MM.1S (cell line): Measurements from ENCODE around the gene PDE6B.

Experiments used
- DNase-seq: peaks from one replicate; pipeline ENCODE4 v3.0.0-alpha.2; 2015
- H2AFZ ChIP-seq: fragments of 300-600 bp; sonication (generic); 2 replicates; pipeline ENCODE4 v1.6.0; 2016; ENCODE audit warnings: antibody characterized with exemption, low read length
- H3F3A ChIP-seq: fragments of 300-600 bp; sonication (generic); 2 replicates; pipeline ENCODE4 v1.6.1; 2016; ENCODE audit warnings: mild to moderate bottlenecking, antibody characterized with exemption, low read length, moderate library complexity, mixed read lengths; ENCODE audit not compliant: insufficient read depth
- H3K27ac ChIP-seq: fragments of 300-600 bp; sonication (generic); 2 replicates; pipeline ENCODE4 v1.5.1; 2016; ENCODE audit warnings: mild to moderate bottlenecking, low read length
- H3K27me3 ChIP-seq: fragments of 300-600 bp; sonication (generic); replicated peaks from 2 replicates; pipeline ENCODE4 v1.6.0; 2016; ENCODE audit warnings: low read length; ENCODE audit not compliant: insufficient read depth
- H3K36me3 ChIP-seq: fragments of 300-600 bp; sonication (generic); replicated peaks from 2 replicates; pipeline ENCODE4 v1.6.1; 2016; ENCODE audit warnings: mild to moderate bottlenecking, low read length, mixed read lengths; ENCODE audit not compliant: insufficient read depth
- H3K4me1 ChIP-seq: fragments of 300-600 bp; sonication (generic); 2 replicates; pipeline ENCODE4 v1.6.1; 2016; ENCODE audit warnings: low read length, mixed read lengths
- H3K4me2 ChIP-seq: fragments of 300-600 bp; sonication (generic); 2 replicates; pipeline ENCODE4 v1.6.0; 2016; ENCODE audit warnings: low read depth, low read length
- H3K4me3 ChIP-seq: fragments of 300-600 bp; sonication (generic); 2 replicates; pipeline ENCODE4 v1.5.1; 2016; ENCODE audit warnings: low read length, mixed read lengths
- H3K79me2 ChIP-seq: fragments of 300-600 bp; sonication (generic); 2 replicates; pipeline ENCODE4 v1.6.1; 2016; ENCODE audit warnings: mixed run types, low read length, mixed read lengths
- H3K9ac ChIP-seq: fragments of 300-600 bp; sonication (generic); 2 replicates; pipeline ENCODE4 v1.6.1; 2016; ENCODE audit warnings: low read length, mixed read lengths
- H3K9me2 ChIP-seq: fragments of 300-600 bp; sonication (generic); replicated peaks from 2 replicates; pipeline ENCODE4 v1.6.1; 2016; ENCODE audit warnings: mild to moderate bottlenecking, low read length, mixed read lengths; ENCODE audit not compliant: insufficient read depth
- H3K9me3 ChIP-seq: fragments of 300-600 bp; sonication (generic); replicated peaks from 2 replicates; pipeline ENCODE4 v1.6.1; 2016; ENCODE audit warnings: mild to moderate bottlenecking, low read length, mixed read lengths; ENCODE audit not compliant: insufficient read depth
- H4K20me1 ChIP-seq: fragments of 300-600 bp; sonication (generic); 2 replicates; pipeline ENCODE4 v1.6.1; 2016; ENCODE audit warnings: mild to moderate bottlenecking, low read length, moderate library complexity, mixed read lengths; ENCODE audit not compliant: insufficient read depth
- CTCF ChIP-seq: fragments of 300-600 bp; sonication (generic); IDR thresholded peaks from 2 replicates; pipeline ENCODE4 v1.5.1; 2016; ENCODE audit warnings: antibody characterized with exemption, low read length, mixed read lengths
- EZH2 ChIP-seq: fragments of 300-600 bp; sonication (generic); optimal IDR thresholded peaks from 2 replicates; pipeline ENCODE3; 2017; ENCODE audit warnings: low read depth, mild to moderate bottlenecking, antibody characterized with exemption, low read length, mixed read lengths
- EZH2phosphoT487 ChIP-seq: fragments of 300-600 bp; sonication (generic); IDR thresholded peaks from 2 replicates; pipeline ENCODE4 v1.6.1; 2018; ENCODE audit warnings: antibody characterized with exemption, low read length

PDE6B gene

GRCh38 chr4:616091-616490, 9.3 kb upstream of the PDE6B start:
- Histone ChIP-seq H2AFZ (no peak overlapping the region), H3K9me2 (no peaks in the 10 kb centered on the region), H3K4me3 (no peak overlapping the region), H3K27me3 (no peaks in the 10 kb centered on the region), H3K36me3 (no peaks in the 10 kb centered on the region), H3K4me1 (no peaks in the 10 kb centered on the region), H3K9me3 (no peaks in the 10 kb centered on the region), H3K27ac (no peak overlapping the region), H4K20me1 (no peaks in the 10 kb centered on the region), H3K9ac (no peak overlapping the region), H3K4me2 (no peak overlapping the region), H3F3A (no peaks in the 10 kb centered on the region), H3K79me2 (no peaks in the 10 kb centered on the region)
- no peak for DNase-seq
- TF ChIP-seq EZH2 = no peak
- no peak for TF ChIP-seq EZH2phosphoT487
- TF ChIP-seq CTCF = no peak

DNA sequence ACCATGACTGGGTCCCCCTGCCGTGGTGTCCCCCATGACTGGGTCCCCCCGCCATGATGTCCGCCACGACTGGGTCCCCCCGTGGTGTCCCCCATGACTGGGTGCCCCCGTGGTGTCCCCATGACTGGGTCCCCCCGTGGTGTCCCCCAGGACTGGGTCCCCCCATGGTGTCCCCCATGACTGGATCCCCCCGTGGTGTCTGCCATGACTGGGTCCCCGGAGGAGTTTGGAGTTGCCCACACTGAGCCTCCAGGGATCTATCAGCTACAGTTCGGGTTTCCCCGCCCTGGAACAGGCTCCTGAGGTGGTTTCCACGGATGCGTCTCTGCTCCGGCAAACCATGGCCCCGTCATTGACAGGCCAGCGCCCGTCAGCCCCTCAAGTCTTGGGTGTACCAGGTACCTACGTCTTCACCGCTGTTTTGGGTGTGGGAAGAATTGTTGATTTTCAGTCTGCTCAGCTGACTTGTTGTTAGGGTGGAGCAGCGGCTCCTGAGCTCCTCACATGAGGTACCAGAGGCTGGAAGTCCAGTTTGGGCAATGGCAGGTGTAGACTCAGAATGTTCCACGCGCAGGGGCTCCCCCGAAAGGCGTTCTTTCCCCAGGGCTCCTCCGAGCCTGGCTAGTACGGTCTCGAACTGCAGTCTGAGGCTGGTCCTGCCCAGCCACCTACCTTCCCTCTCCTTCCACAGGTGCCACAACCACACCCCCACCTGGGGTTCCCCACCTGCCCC, 8.3 kb upstream of the PDE6B start:
- no peak overlapping the region for H3K4me2 ChIP-seq

DNA sequence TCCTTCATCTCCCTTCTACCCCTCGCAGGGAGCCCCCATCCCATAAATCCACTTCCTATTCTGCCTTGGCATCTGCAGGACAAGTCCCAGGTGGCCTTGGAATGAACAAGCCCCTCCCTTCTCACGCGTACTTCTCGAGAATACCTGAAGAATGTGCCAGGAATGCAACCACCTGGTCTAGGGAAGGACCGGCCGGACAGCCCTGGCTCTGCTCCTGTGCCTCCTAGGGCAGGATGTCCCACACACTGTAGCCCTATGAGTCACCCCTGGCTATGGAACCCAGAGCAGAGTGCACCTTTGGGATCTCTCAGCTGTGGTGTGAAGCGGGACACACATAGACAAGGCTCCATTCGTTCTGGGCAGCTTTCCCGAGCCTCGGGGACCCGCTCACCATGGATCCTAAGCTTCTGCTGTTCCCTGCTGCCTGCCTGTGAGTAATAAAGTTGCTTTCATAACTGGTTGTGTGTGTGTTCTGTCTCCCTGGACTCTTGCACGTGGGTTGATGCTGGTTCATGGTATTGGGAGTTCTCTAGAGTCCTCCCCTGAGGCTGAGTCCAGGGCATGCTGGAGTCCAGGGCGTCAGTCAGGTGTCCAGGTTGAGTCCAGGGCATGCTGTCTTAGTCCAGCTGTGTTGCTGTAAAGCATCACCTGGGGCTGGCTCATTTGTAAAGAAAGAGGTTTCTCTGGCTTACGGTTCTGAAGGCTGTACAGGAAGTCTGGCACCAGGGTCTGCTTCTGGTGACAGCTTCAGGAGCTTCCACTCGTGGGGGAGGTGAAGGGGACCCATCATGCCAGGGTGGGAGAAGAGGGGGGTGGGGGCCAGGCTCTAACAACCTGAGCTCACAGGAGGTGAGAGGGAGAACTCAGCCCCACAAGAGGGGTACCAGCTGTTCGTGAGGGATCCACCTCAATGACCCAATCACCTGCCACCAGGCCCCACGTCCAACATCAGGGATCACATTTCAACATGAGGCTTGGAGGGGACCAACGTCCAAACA, 7.4 kb upstream of the PDE6B start:
- Histone ChIP-seq H3K9ac (no peak overlapping the region), H2AFZ (no peak overlapping the region), H3K9me3 (no peaks in the 10 kb centered on the region), H3K36me3 (no peaks in the 10 kb centered on the region), H3K4me1 (no peaks in the 10 kb centered on the region), H3K27ac (no peak overlapping the region), H3K79me2 (no peaks in the 10 kb centered on the region), H3K4me2 (no peak overlapping the region), H4K20me1 (no peaks in the 10 kb centered on the region), H3K4me3 (no peak overlapping the region), H3F3A (no peaks in the 10 kb centered on the region), H3K27me3 (no peaks in the 10 kb centered on the region), H3K9me2 (no peaks in the 10 kb centered on the region)
- DNase-seq = no peak
- TF ChIP-seq EZH2phosphoT487 = no peak
- no peak for TF ChIP-seq CTCF
- TF ChIP-seq EZH2 = no peak

More for the DNA sequence above, 8.3 kb upstream of the PDE6B start:
- Histone ChIP-seq H4K20me1 (no peaks in the 10 kb centered on the region), H2AFZ (no peak overlapping the region), H3K27ac (no peak overlapping the region), H3K9ac (no peak overlapping the region), H3F3A (no peaks in the 10 kb centered on the region), H3K27me3 (no peaks in the 10 kb centered on the region), H3K36me3 (no peaks in the 10 kb centered on the region), H3K79me2 (no peaks in the 10 kb centered on the region), H3K4me3 (no peak overlapping the region), H3K4me1 (no peaks in the 10 kb centered on the region), H3K9me2 (no peaks in the 10 kb centered on the region), H3K9me3 (no peaks in the 10 kb centered on the region)
- TF ChIP-seq EZH2 (no peak), EZH2phosphoT487 (no peak), CTCF (no peak)
- DNase-seq = no peak
